Activated CD4-positive, alpha-beta memory T cell treated with anti-CD3 and anti-CD28 coated beads, Interleukin-2, amount 10 ng/mL, durations not matched to agents 7 days and 5 days (primary cell): ENCODE measurements around the gene FOLR3. TPM values are rescaled to one million over a fixed set of nuclear protein-coding genes. Genes with fewer than 3 reads are reported as not detected.
"Not testable (repeated sequence)": the region's sequence is repeated elsewhere in the genome, so short reads cannot be mapped to it uniquely, and the experiment has no call there.

Source experiments
- CTCF ChIA-PET: fragments of 350-600 bp; sonication (Branson Sonifier 250); formaldehyde crosslinking; loops from one replicate; lab custom pipeline; 2021; ENCODE audit warnings: antibody characterized with exemption, inconsistent platforms; lab: Charles Lee
- POLR2A ChIA-PET: fragments of 350-600 bp; sonication (Branson Sonifier 250); formaldehyde crosslinking; loops from one replicate; lab custom pipeline; 2021; ENCODE audit warnings: antibody characterized with exemption; lab: Charles Lee
- DNase-seq: peaks from one replicate; pipeline ENCODE4 v3.0.0-alpha.2; 2020
- H3K27ac Mint-ChIP-seq: one replicate; pipeline ENCODE4 v1.8.0; 2021; ENCODE audit warnings: mild to moderate bottlenecking, mixed read lengths
- H3K27me3 Mint-ChIP-seq: one replicate; pipeline ENCODE4 v1.8.0; 2021; ENCODE audit warnings: mixed read lengths
- H3K36me3 Mint-ChIP-seq: one replicate; pipeline ENCODE4 v1.8.0; 2021; ENCODE audit warnings: low read depth, mixed read lengths
- H3K4me1 Mint-ChIP-seq: one replicate; pipeline ENCODE4 v1.8.0; 2021; ENCODE audit warnings: mixed read lengths
- H3K4me3 Mint-ChIP-seq: one replicate; pipeline ENCODE4 v1.8.0; 2021; ENCODE audit warnings: mild to moderate bottlenecking, mixed read lengths
- H3K9me3 Mint-ChIP-seq: one replicate; pipeline ENCODE4 v1.8.0; 2021; ENCODE audit warnings: mixed read lengths
- total RNA-seq, 2 experiments: library from RNA; stranded (reverse); gene quantifications; one replicate each; pipeline ENCODE4 v1.2.3, GENCODE V29; 2021

FOLR3 gene
- not detected for total RNA-seq

- H3K4me3 Mint-ChIP-seq, H3K4me1 Mint-ChIP-seq, H3K36me3 Mint-ChIP-seq, DNase-seq, H3K9me3 Mint-ChIP-seq, H3K27ac Mint-ChIP-seq: not testable (repeated sequence)
- ChIA-PET POLR2A (interaction anchor here (1.6 kb wide), 1 partner anchor 23 kb away, joined by 4 read pairs; the partner anchor contains the start of gene ANAPC15), CTCF (interaction anchor here (1.9 kb wide), 1 partner anchor 9 kb away, joined by 6 read pairs; no protein-coding TSS in a partner anchor)
- H3K27me3 Mint-ChIP-seq: peaks cover 25% of the 10 kb centered on the region
Observed at GRCh38 chr11:72135473-72135872, at the start of gene FOLR3. Gene FOLR3, plus strand, starts transcription at chr11:72135725. Its CDS starts 228 bp downstream, at chr11:72135953.

- Mint-ChIP-seq H3K4me3 (no peak overlapping the region), H3K36me3 (peaks cover 14% of the 10 kb centered on the region), H3K4me1 (peaks cover 26% of the 10 kb centered on the region), H3K27ac (no peak overlapping the region), H3K27me3 (no peaks in the 10 kb centered on the region), H3K9me3 (no peaks in the 10 kb centered on the region)
- POLR2A ChIA-PET: interaction anchor here (2.4 kb wide), 1 partner anchor 13 kb away, joined by 9 read pairs; no protein-coding TSS in a partner anchor
- CTCF ChIA-PET: interaction anchor here (4.0 kb wide), 1 partner anchor 63 kb away, joined by 29 read pairs; no protein-coding TSS in a partner anchor
- DNase-seq: no peak
Observed at GRCh38 chr11:72088076-72088808, 47.3 kb upstream of the FOLR3 start.

- DNase-seq: peak; percentile 66
- Mint-ChIP-seq H3K9me3 (no peaks in the 10 kb centered on the region), H3K27ac (no peak overlapping the region), H3K36me3 (peaks cover 15% of the 10 kb centered on the region), H3K27me3 (no peaks in the 10 kb centered on the region), H3K4me1 (peaks cover 16% of the 10 kb centered on the region), H3K4me3 (no peak overlapping the region)
- POLR2A ChIA-PET: interaction anchor here (1.0 to 2.9 kb wide), 7 partner anchors 10 to 113 kb away, joined by 3 to 18 read pairs (median 5); partner anchors contain the start of gene LAMTOR1
- CTCF ChIA-PET: interaction anchor here (0.6 to 5.4 kb wide), 15 partner anchors 9 to 160 kb away, joined by 3 to 104 read pairs (median 4); partner anchors contain the start of gene ANAPC15
Observed at GRCh38 chr11:72091292-72091691, 44.2 kb upstream of the FOLR3 start.

- POLR2A ChIA-PET: interaction anchor here (0.9 to 8.9 kb wide), 4 partner anchors 9 to 59 kb away, joined by 3 to 88 read pairs (median 8); partner anchors contain the start of gene ANAPC15
- Mint-ChIP-seq H3K9me3 (no peaks in the 10 kb centered on the region), H3K27ac (no peak overlapping the region), H3K4me1 (peaks cover 34% of the 10 kb centered on the region), H3K4me3 (no peak overlapping the region), H3K27me3 (no peaks in the 10 kb centered on the region), H3K36me3 (peaks cover 47% of the 10 kb centered on the region)
- CTCF ChIA-PET: interaction anchor here (1.7 to 4.3 kb wide), 4 partner anchors 8 to 74 kb away, joined by 6 to 20 read pairs (median 14); no protein-coding TSS in a partner anchor
- DNase-seq: no peak
Observed at GRCh38 chr11:72098741-72099140, 36.8 kb upstream of the FOLR3 start.

GRCh38 chr11:72100009-72100408, 35.5 kb upstream of the FOLR3 start:
- Mint-ChIP-seq H3K27me3 (no peaks in the 10 kb centered on the region), H3K4me3 (no peak overlapping the region), H3K4me1 (peaks cover 42% of the 10 kb centered on the region), H3K27ac (no peak overlapping the region), H3K9me3 (no peaks in the 10 kb centered on the region), H3K36me3 (peaks cover 44% of the 10 kb centered on the region)
- POLR2A ChIA-PET: interaction anchor here (0.6 to 8.9 kb wide), 7 partner anchors 10 to 289 kb away, joined by 3 to 88 read pairs (median 9); partner anchors contain the start of gene ANAPC15
- no peak for DNase-seq
- CTCF ChIA-PET: interaction anchor here (1.4 to 4.3 kb wide), 4 partner anchors 9 to 83 kb away, joined by 3 to 20 read pairs (median 13); no protein-coding TSS in a partner anchor

- H3K4me1 Mint-ChIP-seq: peaks cover 42% of the 10 kb centered on the region
- H3K27ac Mint-ChIP-seq: peak overlapping the region; percentile 61
- POLR2A ChIA-PET: interaction anchor here (0.6 to 8.9 kb wide), 7 partner anchors 10 to 289 kb away, joined by 3 to 88 read pairs (median 12); partner anchors contain the start of gene ANAPC15
- H3K36me3 Mint-ChIP-seq: peaks cover 43% of the 10 kb centered on the region
- H3K4me3 Mint-ChIP-seq: no peak overlapping the region
- CTCF ChIA-PET: interaction anchor here (0.9 to 4.3 kb wide), 6 partner anchors 10 to 300 kb away, joined by 3 to 20 read pairs (median 5); no protein-coding TSS in a partner anchor
- DNase-seq: no peak
- H3K27me3 Mint-ChIP-seq: no peaks in the 10 kb centered on the region
- H3K9me3 Mint-ChIP-seq: no peaks in the 10 kb centered on the region
Observed at GRCh38 chr11:72100462-72100861, 35.1 kb upstream of the FOLR3 start.

GRCh38 chr11:72102162-72102561, 33.4 kb upstream of the FOLR3 start:
- Mint-ChIP-seq H3K4me3 (peak overlapping the region; percentile 87), H3K36me3 (peaks cover 39% of the 10 kb centered on the region), H3K27ac (peak overlapping the region; percentile 84), H3K9me3 (no peaks in the 10 kb centered on the region), H3K27me3 (no peaks in the 10 kb centered on the region), H3K4me1 (peaks cover 42% of the 10 kb centered on the region)
- ChIA-PET POLR2A (interaction anchor here (0.7 to 8.9 kb wide), 15 partner anchors 9 to 313 kb away, joined by 3 to 88 read pairs (median 5); partner anchors contain the start of genes ANAPC15 and XNDC1N), CTCF (interaction anchor here (1.2 to 4.3 kb wide), 4 partner anchors 9 to 42 kb away, joined by 4 to 20 read pairs (median 14); partner anchors contain the start of gene ANAPC15)
- DNase-seq: no peak

- POLR2A ChIA-PET: interaction anchor here (0.7 to 8.9 kb wide), 14 partner anchors 9 to 175 kb away, joined by 3 to 88 read pairs (median 6); partner anchors contain the start of genes ANAPC15 and XNDC1N
- H3K4me1 Mint-ChIP-seq: peaks cover 42% of the 10 kb centered on the region
- CTCF ChIA-PET: interaction anchor here (1.2 to 4.3 kb wide), 3 partner anchors 9 to 12 kb away, joined by 4 to 20 read pairs (median 8); partner anchors contain the start of gene ANAPC15
- peak overlapping the region; percentile 87 for H3K4me3 Mint-ChIP-seq
- H3K9me3 Mint-ChIP-seq: no peaks in the 10 kb centered on the region
- H3K36me3 Mint-ChIP-seq: peaks cover 38% of the 10 kb centered on the region
- no peak for DNase-seq
- H3K27me3 Mint-ChIP-seq: no peaks in the 10 kb centered on the region
- H3K27ac Mint-ChIP-seq: peak overlapping the region; percentile 84
Observed at GRCh38 chr11:72102631-72102945, 32.9 kb upstream of the FOLR3 start.

GRCh38 chr11:72102946-72103753, 32.4 kb upstream of the FOLR3 start, which contains the start of gene LAMTOR1:
Gene LAMTOR1, minus strand, starts transcription at chr11:72103297. Its CDS starts 73 bp downstream, at chr11:72103224.
- Mint-ChIP-seq H3K36me3 (peaks cover 32% of the 10 kb centered on the region), H3K9me3 (no peaks in the 10 kb centered on the region), H3K4me3 (peak within 1 kb of the TSS; percentile 87), H3K27me3 (no peaks in the 10 kb centered on the region), H3K4me1 (peaks cover 40% of the 10 kb centered on the region), H3K27ac (peak within 1 kb of the TSS; percentile 84)
- peak; percentile 99 for DNase-seq
- CTCF ChIA-PET: interaction anchor here (1.2 to 4.3 kb wide), 2 partner anchors 10 to 12 kb away, joined by 4 to 20 read pairs; no protein-coding TSS in a partner anchor
- POLR2A ChIA-PET: interaction anchor here (0.7 to 8.9 kb wide), 14 partner anchors 9 to 175 kb away, joined by 3 to 88 read pairs (median 6); partner anchors contain the start of genes ANAPC15 and XNDC1N

GRCh38 chr11:72103754-72104167, 31.8 kb upstream of the FOLR3 start:
- Mint-ChIP-seq H3K27ac (peak overlapping the region; percentile 84), H3K36me3 (peaks cover 26% of the 10 kb centered on the region), H3K9me3 (no peaks in the 10 kb centered on the region), H3K27me3 (no peaks in the 10 kb centered on the region), H3K4me3 (peak overlapping the region; percentile 87), H3K4me1 (peaks cover 40% of the 10 kb centered on the region)
- DNase-seq: no peak
- ChIA-PET CTCF (no interaction called here), POLR2A (interaction anchor here (1.1 to 8.9 kb wide), 2 partner anchors 8 to 11 kb away, joined by 3 to 88 read pairs; partner anchors contain the start of gene ANAPC15)

GRCh38 chr11:72105888-72106287, 29.6 kb upstream of the FOLR3 start, which contains the start of gene TOMT:
Gene TOMT, plus strand, starts transcription at chr11:72105924. Its CDS starts 28 bp downstream, at chr11:72105952.
- Mint-ChIP-seq H3K9me3 (no peaks in the 10 kb centered on the region), H3K27me3 (no peaks in the 10 kb centered on the region), H3K36me3 (peaks cover 24% of the 10 kb centered on the region), H3K27ac (no peak within 1 kb of the TSS), H3K4me1 (peaks cover 34% of the 10 kb centered on the region), H3K4me3 (no peak within 1 kb of the TSS)
- ChIA-PET CTCF (no interaction called here), POLR2A (interaction anchor here (1.7 kb wide), 1 partner anchor 178 kb away, joined by 4 read pairs; the partner anchor contains the start of gene XNDC1N)
- no peak for DNase-seq
